K562 (cell line): ENCODE measurements around the gene TUBB1. TPM values are rescaled to one million over a fixed set of nuclear protein-coding genes. Genes with fewer than 3 reads are reported as not detected.

Experiments used
- ATF7 ChIP-seq: fragments of 450-650 bp; IDR thresholded peaks from 2 replicates; pipeline ENCODE4 v1.7.1; 2014; ENCODE audit warnings: mild to moderate bottlenecking, moderate library complexity
- CXXC5 ChIP-seq: fragments of 250-450 bp; sonication (Bioruptor Pico); IDR thresholded peaks from 2 replicates; pipeline ENCODE4 v1.8.0; 2022; ENCODE audit warnings: inconsistent platforms, mild to moderate bottlenecking, moderate library complexity
- EGR1 ChIP-seq: fragments of 450-650 bp; conservative IDR thresholded peaks from 2 replicates; pipeline ENCODE4 v1.6.1; 2017; ENCODE audit warnings: mild to moderate bottlenecking
- ETV5 ChIP-seq: sonication (generic); formaldehyde crosslinking; IDR thresholded peaks from 2 replicates; pipeline ENCODE4 v1.4.0; 2020; ENCODE audit warnings: low read depth, mild to moderate bottlenecking, missing genetic modification reagents
- FIP1L1 ChIP-seq: fragments of 200-400 bp; formaldehyde crosslinking; IDR thresholded peaks from 2 replicates; pipeline ENCODE4 v1.6.1; 2018; ENCODE audit warnings: mild to moderate bottlenecking, low read depth, low read length; ENCODE audit not compliant: poor library complexity, severe bottlenecking
- GABPB1 ChIP-seq: sonication (generic); formaldehyde crosslinking; IDR thresholded peaks from 2 replicates; pipeline ENCODE4 v1.8.0; 2022; ENCODE audit warnings: mild to moderate bottlenecking, missing genetic modification reagents
- NCOR1 ChIP-seq: fragments of 450-650 bp; IDR thresholded peaks from 2 replicates; pipeline ENCODE4 v1.6.1; 2016; ENCODE audit warnings: mild to moderate bottlenecking, moderate library complexity
- NFIC ChIP-seq: fragments of 450-650 bp; IDR thresholded peaks from 2 replicates; pipeline ENCODE4 v1.6.1; 2017; ENCODE audit warnings: mild to moderate bottlenecking, inconsistent platforms
- NR3C1 ChIP-seq: sonication (generic); formaldehyde crosslinking; IDR thresholded peaks from 2 replicates; pipeline ENCODE4 v1.8.1; 2022; ENCODE audit warnings: missing genetic modification reagents
- RBM15 ChIP-seq: fragments of 200-400 bp; formaldehyde crosslinking; IDR thresholded peaks from 2 replicates; pipeline ENCODE4 v1.6.1; 2018; ENCODE audit warnings: mild to moderate bottlenecking, low read length, moderate library complexity; ENCODE audit not compliant: insufficient read depth
- TBP ChIP-seq: optimal IDR thresholded peaks from 2 replicates; pipeline ENCODE3; 2011; ENCODE audit warnings: low read depth, low read length, improper control_type of control experiment
- ZBED1 ChIP-seq: IDR thresholded peaks from 2 replicates; pipeline ENCODE4 v1.6.1; 2014
- polyA plus RNA-seq, 8 experiments: library from polyadenylated mRNA; depleted of rRNA in 4 of 8; stranded (reverse) in 5 of 8; unstranded in 3 of 8; fragments of >200 nt; fragmentation: Nextera tagmentation in 2 of 8; fragmentation: Illumina TruSeq in 1 of 8; extraction: Ambion mirVana in 2 of 8; extraction: Trizol in 1 of 8; gene quantifications; 2 replicates each; pipeline versions ENCODE4 v1.2.1 to v1.2.3, GENCODE V29; 2011 to 2014; ENCODE audit warnings: inconsistent platforms in 1 of 8, missing spikeins in 1 of 8
- total RNA-seq, 7 experiments: library from RNA; depleted of rRNA in 6 of 7; stranded (reverse); fragments of >200 nt in 6 of 7; fragmentation: Illumina TruSeq in 2 of 7; extraction: Trizol in 2 of 7; gene quantifications; 2 replicates each; pipeline versions ENCODE4 v1.2.1 to v1.2.3, GENCODE V29; 2011 to 2021; ENCODE audit warnings: low replicate concordance in 1 of 7
- TF ChIP-seq, protein P1 (sequence below): sonication (generic); formaldehyde crosslinking; IDR thresholded peaks from 2 replicates; pipeline ENCODE4 v1.5.0; 2020; ENCODE audit warnings: missing genetic modification reagents
- TF ChIP-seq, protein P2 (sequence below), 2 experiments: fragments of 450-650 bp in 1 of 2; sonication (generic) in 1 of 2; formaldehyde crosslinking in 1 of 2; IDR thresholded peaks; 2 replicates each; pipeline versions ENCODE4 v1.7.1 to v1.9.0; 2016 to 2022; ENCODE audit warnings: inconsistent platforms in 1 of 2, mild to moderate bottlenecking in 1 of 2, missing genetic modification reagents in 1 of 2
- TF ChIP-seq, protein P3 (sequence below), 2 experiments: fragments of 450-650 bp; conservative IDR thresholded peaks; 2 replicates each; pipeline ENCODE4 v1.6.1; 2017; ENCODE audit warnings: mild to moderate bottlenecking in 2 of 2, moderate library complexity in 2 of 2
- TF ChIP-seq, protein P4 (sequence below): fragments of 250-450 bp; sonication (Bioruptor Pico); IDR thresholded peaks from 2 replicates; pipeline ENCODE4 v1.6.1; 2021; ENCODE audit warnings: mild to moderate bottlenecking

TUBB1 gene
- total and polyA plus RNA-seq, 9 of the 15 experiments (the other 6 are each of a cell fraction or from before 2014, with no cell fraction given) = 1.5 to 3.9 (median 2.4) TPM

DNA sequence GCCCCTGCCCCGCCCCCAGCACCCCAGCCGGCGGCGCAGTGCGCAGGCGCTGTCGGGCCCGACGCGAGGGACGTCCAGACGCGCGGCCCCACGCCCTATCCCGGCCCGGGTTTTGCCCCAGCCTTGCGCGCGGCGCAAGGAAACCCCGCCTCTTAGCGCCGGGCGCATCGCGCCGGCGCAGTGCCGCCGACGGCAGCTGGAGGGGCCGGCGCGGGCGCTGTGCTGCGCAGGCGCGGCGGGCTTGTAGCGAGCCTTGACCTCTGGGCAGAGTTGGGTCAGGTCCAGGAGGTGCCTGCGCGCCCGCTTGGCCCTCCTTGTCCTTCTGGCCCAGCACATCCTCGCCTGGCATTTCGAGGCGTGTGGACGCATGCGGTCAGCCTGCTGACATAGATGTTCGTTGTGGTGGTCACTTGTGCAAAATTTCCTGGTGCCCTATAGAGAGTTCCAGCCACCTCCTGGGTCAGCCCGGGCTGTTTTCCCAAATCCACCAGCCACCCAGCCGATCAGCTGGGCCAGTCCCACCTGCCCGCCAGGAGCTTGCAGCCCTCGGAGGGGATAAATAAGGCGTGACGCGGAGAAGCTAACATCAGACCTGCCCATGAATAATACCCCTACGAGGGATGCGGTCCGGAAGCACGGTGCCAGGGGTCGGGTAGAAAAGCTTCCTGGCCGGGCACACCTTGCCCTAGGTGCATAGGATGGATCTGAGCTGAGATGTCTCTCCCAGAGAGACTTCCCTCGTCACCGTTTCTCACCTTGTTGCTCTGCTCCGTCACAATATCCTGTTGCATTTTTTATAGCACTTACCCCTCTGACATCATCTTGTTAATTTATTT, 23.8 kb downstream of the TUBB1 start (continued):
- TF ChIP-seq CXXC5 (CRISPR knock-in tag) = peak; percentile 94
- TF ChIP-seq, protein P1, sequence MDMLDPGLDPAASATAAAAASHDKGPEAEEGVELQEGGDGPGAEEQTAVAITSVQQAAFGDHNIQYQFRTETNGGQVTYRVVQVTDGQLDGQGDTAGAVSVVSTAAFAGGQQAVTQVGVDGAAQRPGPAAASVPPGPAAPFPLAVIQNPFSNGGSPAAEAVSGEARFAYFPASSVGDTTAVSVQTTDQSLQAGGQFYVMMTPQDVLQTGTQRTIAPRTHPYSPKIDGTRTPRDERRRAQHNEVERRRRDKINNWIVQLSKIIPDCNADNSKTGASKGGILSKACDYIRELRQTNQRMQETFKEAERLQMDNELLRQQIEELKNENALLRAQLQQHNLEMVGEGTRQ (CRISPR knock-in tag) = no peak
- no peak for TF ChIP-seq ETV5 (CRISPR knock-in tag)
- no peak for TF ChIP-seq NCOR1
- 0 out of 2 replicates have a peak, but pooled peaks have one; percentile 5 for TF ChIP-seq EGR1
- TF ChIP-seq, protein P2, sequence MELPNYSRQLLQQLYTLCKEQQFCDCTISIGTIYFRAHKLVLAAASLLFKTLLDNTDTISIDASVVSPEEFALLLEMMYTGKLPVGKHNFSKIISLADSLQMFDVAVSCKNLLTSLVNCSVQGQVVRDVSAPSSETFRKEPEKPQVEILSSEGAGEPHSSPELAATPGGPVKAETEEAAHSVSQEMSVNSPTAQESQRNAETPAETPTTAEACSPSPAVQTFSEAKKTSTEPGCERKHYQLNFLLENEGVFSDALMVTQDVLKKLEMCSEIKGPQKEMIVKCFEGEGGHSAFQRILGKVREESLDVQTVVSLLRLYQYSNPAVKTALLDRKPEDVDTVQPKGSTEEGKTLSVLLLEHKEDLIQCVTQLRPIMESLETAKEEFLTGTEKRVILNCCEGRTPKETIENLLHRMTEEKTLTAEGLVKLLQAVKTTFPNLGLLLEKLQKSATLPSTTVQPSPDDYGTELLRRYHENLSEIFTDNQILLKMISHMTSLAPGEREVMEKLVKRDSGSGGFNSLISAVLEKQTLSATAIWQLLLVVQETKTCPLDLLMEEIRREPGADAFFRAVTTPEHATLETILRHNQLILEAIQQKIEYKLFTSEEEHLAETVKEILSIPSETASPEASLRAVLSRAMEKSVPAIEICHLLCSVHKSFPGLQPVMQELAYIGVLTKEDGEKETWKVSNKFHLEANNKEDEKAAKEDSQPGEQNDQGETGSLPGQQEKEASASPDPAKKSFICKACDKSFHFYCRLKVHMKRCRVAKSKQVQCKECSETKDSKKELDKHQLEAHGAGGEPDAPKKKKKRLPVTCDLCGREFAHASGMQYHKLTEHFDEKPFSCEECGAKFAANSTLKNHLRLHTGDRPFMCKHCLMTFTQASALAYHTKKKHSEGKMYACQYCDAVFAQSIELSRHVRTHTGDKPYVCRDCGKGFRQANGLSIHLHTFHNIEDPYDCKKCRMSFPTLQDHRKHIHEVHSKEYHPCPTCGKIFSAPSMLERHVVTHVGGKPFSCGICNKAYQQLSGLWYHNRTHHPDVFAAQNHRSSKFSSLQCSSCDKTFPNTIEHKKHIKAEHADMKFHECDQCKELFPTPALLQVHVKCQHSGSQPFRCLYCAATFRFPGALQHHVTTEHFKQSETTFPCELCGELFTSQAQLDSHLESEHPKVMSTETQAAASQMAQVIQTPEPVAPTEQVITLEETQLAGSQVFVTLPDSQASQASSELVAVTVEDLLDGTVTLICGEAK (IDR thresholded peaks at IDR 0.05) = no peak
- TF ChIP-seq, protein P2 (CRISPR knock-in tag; IDR thresholded peaks at IDR 0.05) = no peak
- TF ChIP-seq GABPB1 = no peak; the same call in 1 of the 2 replicates
- TF ChIP-seq, protein P3, sequence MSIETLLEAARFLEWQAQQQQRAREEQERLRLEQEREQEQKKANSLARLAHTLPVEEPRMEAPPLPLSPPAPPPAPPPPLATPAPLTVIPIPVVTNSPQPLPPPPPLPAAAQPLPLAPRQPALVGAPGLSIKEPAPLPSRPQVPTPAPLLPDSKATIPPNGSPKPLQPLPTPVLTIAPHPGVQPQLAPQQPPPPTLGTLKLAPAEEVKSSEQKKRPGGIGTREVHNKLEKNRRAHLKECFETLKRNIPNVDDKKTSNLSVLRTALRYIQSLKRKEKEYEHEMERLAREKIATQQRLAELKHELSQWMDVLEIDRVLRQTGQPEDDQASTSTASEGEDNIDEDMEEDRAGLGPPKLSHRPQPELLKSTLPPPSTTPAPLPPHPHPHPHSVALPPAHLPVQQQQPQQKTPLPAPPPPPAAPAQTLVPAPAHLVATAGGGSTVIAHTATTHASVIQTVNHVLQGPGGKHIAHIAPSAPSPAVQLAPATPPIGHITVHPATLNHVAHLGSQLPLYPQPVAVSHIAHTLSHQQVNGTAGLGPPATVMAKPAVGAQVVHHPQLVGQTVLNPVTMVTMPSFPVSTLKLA (conservative IDR thresholded peaks at IDR 0.05) = no peak
- TF ChIP-seq RBM15 = no peak
- TF ChIP-seq ATF7 = peak; percentile 33; the same call in 1 of the 2 replicates
- TF ChIP-seq, protein P4, sequence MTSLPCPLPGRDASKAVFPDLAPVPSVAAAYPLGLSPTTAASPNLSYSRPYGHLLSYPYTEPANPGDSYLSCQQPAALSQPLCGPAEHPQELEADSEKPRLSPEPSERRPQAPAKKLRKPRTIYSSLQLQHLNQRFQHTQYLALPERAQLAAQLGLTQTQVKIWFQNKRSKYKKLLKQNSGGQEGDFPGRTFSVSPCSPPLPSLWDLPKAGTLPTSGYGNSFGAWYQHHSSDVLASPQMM = no peak
- TF ChIP-seq FIP1L1 = peak; percentile 86
- TF ChIP-seq NFIC = peak; percentile 87
- TF ChIP-seq NR3C1 = no peak
- TF ChIP-seq TBP = peak; percentile 55
- no peak for TF ChIP-seq ZBED1
